Measurements from ENCODE around the gene KIAA2012. TPM values are rescaled to one million over a fixed set of nuclear protein-coding genes. Genes with fewer than 3 reads are reported as not detected.

KIAA2012 gene
- total RNA-seq, 1 donor from 2014 or later: not detected

- FAIRE-seq: no peak
- H3K36me3 ChIP-seq (ENCODE audit: insufficient read depth, low read length): no peaks in the 10 kb centered on the region
- peaks cover 6% of the 10 kb centered on the region for H3K4me1 ChIP-seq (ENCODE audit: insufficient read depth, low read length)
- TF ChIP-seq EZH2 (IDR thresholded peaks at IDR 0.05; ENCODE audit: insufficient read depth, low read length) (no peak), CTCF (IDR thresholded peaks at IDR 0.05; ENCODE audit: insufficient read depth, low read depth, low read length) (no peak)
- no peaks in the 10 kb centered on the region for H3K79me2 ChIP-seq (ENCODE audit: insufficient read depth, low read length)
- Mint-ChIP-seq H3K36me3 (ENCODE audit: low read depth, unreplicated experiment) (no peaks in the 10 kb centered on the region), H3K27ac (ENCODE audit: unreplicated experiment) (no peak overlapping the region), H3K4me1 (ENCODE audit: low read depth, unreplicated experiment) (peaks cover 12% of the 10 kb centered on the region), H3K9me3 (ENCODE audit: unreplicated experiment) (peaks cover 2% of the 10 kb centered on the region), H3K27me3 (ENCODE audit: low read depth, unreplicated experiment) (peaks cover 16% of the 10 kb centered on the region), H3K4me3 (ENCODE audit: unreplicated experiment) (no peak overlapping the region)
- no peak overlapping the region for H3K27ac ChIP-seq (ENCODE audit: low read depth, low read length)
- no peak overlapping the region for H3K4me3 ChIP-seq (ENCODE audit: insufficient read depth, low read depth, low read length)
- DNase-seq (ENCODE audit: low read depth): peak; percentile 62
- no peak overlapping the region for H2AFZ ChIP-seq (ENCODE audit: low read depth, low read length)
- no peak overlapping the region for H3K4me2 ChIP-seq (ENCODE audit: low read length)
- H3K9ac ChIP-seq (ENCODE audit: low read length): no peak overlapping the region
- no peaks in the 10 kb centered on the region for H3K27me3 ChIP-seq (ENCODE audit: insufficient read depth, low read length)
- no peaks in the 10 kb centered on the region for H4K20me1 ChIP-seq (ENCODE audit: insufficient read depth, low read length)
- H3K9me3 ChIP-seq (ENCODE audit: insufficient read depth, low read depth, low read length): no peaks in the 10 kb centered on the region
These were observed 92.9 kb downstream of the KIAA2012 start for GRCh38 chr2:202165945-202166344.

DNA sequence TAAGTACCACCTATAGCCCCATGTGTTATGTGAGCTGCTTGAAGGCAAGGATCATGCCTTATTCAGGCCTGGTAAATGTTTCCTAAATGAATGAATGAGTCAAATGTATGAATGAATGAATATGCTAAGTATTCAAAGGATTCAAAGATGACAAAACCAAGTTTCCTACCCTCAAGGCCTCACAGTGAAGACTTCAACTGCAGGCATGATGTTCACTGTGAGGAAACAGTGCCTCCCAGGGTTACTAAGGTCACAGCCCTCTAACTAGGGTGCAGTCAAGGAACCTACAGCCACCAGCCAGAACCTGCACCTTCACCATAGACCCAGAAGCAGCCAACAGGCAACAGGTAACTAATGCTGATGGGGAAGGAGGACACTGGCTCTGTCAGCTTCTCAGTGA lies 96.1 kb downstream of the KIAA2012 start:
- H3K9ac ChIP-seq (ENCODE audit: low read length): no peak overlapping the region
- FAIRE-seq (no peak), DNase-seq (ENCODE audit: low read depth) (no peak)
- no peaks in the 10 kb centered on the region for H3K9me3 ChIP-seq (ENCODE audit: insufficient read depth, low read depth, low read length)
- H3K27ac ChIP-seq (ENCODE audit: low read depth, low read length): no peak overlapping the region
- peaks cover 3% of the 10 kb centered on the region for H3K4me1 ChIP-seq (ENCODE audit: insufficient read depth, low read length)
- no peak overlapping the region for H3K4me3 ChIP-seq (ENCODE audit: insufficient read depth, low read depth, low read length)
- H3K4me2 ChIP-seq (ENCODE audit: low read length): no peak overlapping the region
- H3K27me3 Mint-ChIP-seq (ENCODE audit: low read depth, unreplicated experiment): peaks cover 18% of the 10 kb centered on the region
- H3K4me1 Mint-ChIP-seq (ENCODE audit: low read depth, unreplicated experiment): peaks cover 4% of the 10 kb centered on the region
- H3K79me2 ChIP-seq (ENCODE audit: insufficient read depth, low read length): no peaks in the 10 kb centered on the region
- TF ChIP-seq CTCF (IDR thresholded peaks at IDR 0.05; ENCODE audit: insufficient read depth, low read depth, low read length) (no peak), EZH2 (IDR thresholded peaks at IDR 0.05; ENCODE audit: insufficient read depth, low read length) (no peak)
- H3K27me3 ChIP-seq (ENCODE audit: insufficient read depth, low read length): no peaks in the 10 kb centered on the region
- no peaks in the 10 kb centered on the region for H3K9me3 Mint-ChIP-seq (ENCODE audit: unreplicated experiment)
- no peaks in the 10 kb centered on the region for H4K20me1 ChIP-seq (ENCODE audit: insufficient read depth, low read length)
- no peak overlapping the region for H3K4me3 Mint-ChIP-seq (ENCODE audit: unreplicated experiment)
- no peak overlapping the region for H2AFZ ChIP-seq (ENCODE audit: low read depth, low read length)
- no peaks in the 10 kb centered on the region for H3K36me3 ChIP-seq (ENCODE audit: insufficient read depth, low read length)
- no peak overlapping the region for H3K27ac Mint-ChIP-seq (ENCODE audit: unreplicated experiment)
- no peaks in the 10 kb centered on the region for H3K36me3 Mint-ChIP-seq (ENCODE audit: low read depth, unreplicated experiment)

- Mint-ChIP-seq H3K4me1 (ENCODE audit: low read depth, unreplicated experiment) (no peaks in the 10 kb centered on the region), H3K36me3 (ENCODE audit: low read depth, unreplicated experiment) (no peaks in the 10 kb centered on the region), H3K27me3 (ENCODE audit: low read depth, unreplicated experiment) (peaks cover 18% of the 10 kb centered on the region), H3K27ac (ENCODE audit: unreplicated experiment) (no peak overlapping the region), H3K4me3 (ENCODE audit: unreplicated experiment) (no peak overlapping the region), H3K9me3 (ENCODE audit: unreplicated experiment) (no peaks in the 10 kb centered on the region)
- H3K4me2 ChIP-seq (ENCODE audit: low read length): no peak overlapping the region
- H3K4me3 ChIP-seq (ENCODE audit: insufficient read depth, low read depth, low read length): no peak overlapping the region
- TF ChIP-seq EZH2 (IDR thresholded peaks at IDR 0.05; ENCODE audit: insufficient read depth, low read length) (no peak), CTCF (IDR thresholded peaks at IDR 0.05; ENCODE audit: insufficient read depth, low read depth, low read length) (no peak)
- no peak overlapping the region for H3K9ac ChIP-seq (ENCODE audit: low read length)
- no peaks in the 10 kb centered on the region for H4K20me1 ChIP-seq (ENCODE audit: insufficient read depth, low read length)
- H2AFZ ChIP-seq (ENCODE audit: low read depth, low read length): no peak overlapping the region
- no peaks in the 10 kb centered on the region for H3K9me3 ChIP-seq (ENCODE audit: insufficient read depth, low read depth, low read length)
- no peak for DNase-seq (ENCODE audit: low read depth)
- H3K4me1 ChIP-seq (ENCODE audit: insufficient read depth, low read length): peaks cover 3% of the 10 kb centered on the region
- no peaks in the 10 kb centered on the region for H3K27me3 ChIP-seq (ENCODE audit: insufficient read depth, low read length)
- no peaks in the 10 kb centered on the region for H3K79me2 ChIP-seq (ENCODE audit: insufficient read depth, low read length)
- no peak for FAIRE-seq
- H3K27ac ChIP-seq (ENCODE audit: low read depth, low read length): no peak overlapping the region
- no peaks in the 10 kb centered on the region for H3K36me3 ChIP-seq (ENCODE audit: insufficient read depth, low read length)
These were observed 96.9 kb downstream of the KIAA2012 start for GRCh38 chr2:202169832-202170424.
